MM.1S (cell line): ENCODE data around the gene GFI1.

Experiments
- DNase-seq: peaks from one replicate; pipeline ENCODE4 v3.0.0-alpha.2; 2015
- H2AFZ ChIP-seq: fragments of 300-600 bp; sonication (generic); 2 replicates; pipeline ENCODE4 v1.6.0; 2016; ENCODE audit warnings: antibody characterized with exemption, low read length
- H3F3A ChIP-seq: fragments of 300-600 bp; sonication (generic); 2 replicates; pipeline ENCODE4 v1.6.1; 2016; ENCODE audit warnings: mild to moderate bottlenecking, antibody characterized with exemption, low read length, moderate library complexity, mixed read lengths; ENCODE audit not compliant: insufficient read depth
- H3K27ac ChIP-seq: fragments of 300-600 bp; sonication (generic); 2 replicates; pipeline ENCODE4 v1.5.1; 2016; ENCODE audit warnings: mild to moderate bottlenecking, low read length
- H3K27me3 ChIP-seq: fragments of 300-600 bp; sonication (generic); replicated peaks from 2 replicates; pipeline ENCODE4 v1.6.0; 2016; ENCODE audit warnings: low read length; ENCODE audit not compliant: insufficient read depth
- H3K36me3 ChIP-seq: fragments of 300-600 bp; sonication (generic); replicated peaks from 2 replicates; pipeline ENCODE4 v1.6.1; 2016; ENCODE audit warnings: mild to moderate bottlenecking, low read length, mixed read lengths; ENCODE audit not compliant: insufficient read depth
- H3K4me1 ChIP-seq: fragments of 300-600 bp; sonication (generic); 2 replicates; pipeline ENCODE4 v1.6.1; 2016; ENCODE audit warnings: low read length, mixed read lengths
- H3K4me2 ChIP-seq: fragments of 300-600 bp; sonication (generic); 2 replicates; pipeline ENCODE4 v1.6.0; 2016; ENCODE audit warnings: low read depth, low read length
- H3K4me3 ChIP-seq: fragments of 300-600 bp; sonication (generic); 2 replicates; pipeline ENCODE4 v1.5.1; 2016; ENCODE audit warnings: low read length, mixed read lengths
- H3K79me2 ChIP-seq: fragments of 300-600 bp; sonication (generic); 2 replicates; pipeline ENCODE4 v1.6.1; 2016; ENCODE audit warnings: mixed run types, low read length, mixed read lengths
- H3K9ac ChIP-seq: fragments of 300-600 bp; sonication (generic); 2 replicates; pipeline ENCODE4 v1.6.1; 2016; ENCODE audit warnings: low read length, mixed read lengths
- H3K9me2 ChIP-seq: fragments of 300-600 bp; sonication (generic); replicated peaks from 2 replicates; pipeline ENCODE4 v1.6.1; 2016; ENCODE audit warnings: mild to moderate bottlenecking, low read length, mixed read lengths; ENCODE audit not compliant: insufficient read depth
- H3K9me3 ChIP-seq: fragments of 300-600 bp; sonication (generic); replicated peaks from 2 replicates; pipeline ENCODE4 v1.6.1; 2016; ENCODE audit warnings: mild to moderate bottlenecking, low read length, mixed read lengths; ENCODE audit not compliant: insufficient read depth
- H4K20me1 ChIP-seq: fragments of 300-600 bp; sonication (generic); 2 replicates; pipeline ENCODE4 v1.6.1; 2016; ENCODE audit warnings: mild to moderate bottlenecking, low read length, moderate library complexity, mixed read lengths; ENCODE audit not compliant: insufficient read depth
- EZH2 ChIP-seq: fragments of 300-600 bp; sonication (generic); optimal IDR thresholded peaks from 2 replicates; pipeline ENCODE3; 2017; ENCODE audit warnings: low read depth, mild to moderate bottlenecking, antibody characterized with exemption, low read length, mixed read lengths
- EZH2phosphoT487 ChIP-seq: fragments of 300-600 bp; sonication (generic); IDR thresholded peaks from 2 replicates; pipeline ENCODE4 v1.6.1; 2018; ENCODE audit warnings: antibody characterized with exemption, low read length
- TF ChIP-seq, protein P1 (sequence below): fragments of 300-600 bp; sonication (generic); IDR thresholded peaks from 2 replicates; pipeline ENCODE4 v1.5.1; 2016; ENCODE audit warnings: antibody characterized with exemption, low read length, mixed read lengths

GFI1 gene

DNA sequence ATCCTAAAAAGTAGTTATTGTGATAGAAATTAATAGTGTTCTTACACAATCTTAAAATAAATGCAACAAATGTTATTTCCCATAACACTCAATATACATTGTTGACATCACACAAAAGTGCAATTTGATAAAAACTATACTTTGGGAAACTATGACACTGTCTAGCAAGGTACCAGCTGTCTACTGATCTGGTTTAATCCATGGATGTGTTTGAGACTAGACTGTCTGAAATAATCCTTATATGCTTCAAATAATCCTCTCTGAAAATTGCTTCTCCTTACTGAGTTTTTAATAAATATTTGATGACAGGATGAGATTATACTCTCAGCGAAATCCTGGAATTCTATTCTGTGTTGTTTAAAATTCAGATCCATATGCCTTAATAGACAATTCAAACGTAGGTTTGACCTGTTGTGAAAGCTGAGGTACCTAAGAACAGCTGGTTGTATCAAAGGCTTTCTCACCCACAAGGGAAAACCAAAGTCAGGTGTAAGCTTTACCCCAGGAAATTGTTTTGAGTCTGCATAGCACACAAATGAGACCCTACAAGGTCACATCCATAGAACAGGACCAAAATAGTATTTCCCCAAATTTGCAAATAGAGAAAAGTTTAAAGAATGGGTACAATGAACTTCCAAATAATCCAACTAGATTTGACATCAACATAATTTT, 8.8 kb upstream of the GFI1 start:
- Histone ChIP-seq H3K4me2 (peak overlapping the region; percentile 18), H3K9ac (no peak overlapping the region), H3K27me3 (no peaks in the 10 kb centered on the region), H3K9me2 (no peaks in the 10 kb centered on the region), H3K4me1 (peaks cover 18% of the 10 kb centered on the region), H3K4me3 (no peak overlapping the region), H3K79me2 (no peaks in the 10 kb centered on the region), H3K9me3 (no peaks in the 10 kb centered on the region), H4K20me1 (no peaks in the 10 kb centered on the region), H3F3A (no peaks in the 10 kb centered on the region; the same call in 1 of the 2 replicates), H3K36me3 (no peaks in the 10 kb centered on the region), H3K27ac (no peak overlapping the region; the same call in 1 of the 2 replicates), H2AFZ (no peak overlapping the region)
- TF ChIP-seq EZH2 (no peak), EZH2phosphoT487 (no peak)
- TF ChIP-seq, protein P1, sequence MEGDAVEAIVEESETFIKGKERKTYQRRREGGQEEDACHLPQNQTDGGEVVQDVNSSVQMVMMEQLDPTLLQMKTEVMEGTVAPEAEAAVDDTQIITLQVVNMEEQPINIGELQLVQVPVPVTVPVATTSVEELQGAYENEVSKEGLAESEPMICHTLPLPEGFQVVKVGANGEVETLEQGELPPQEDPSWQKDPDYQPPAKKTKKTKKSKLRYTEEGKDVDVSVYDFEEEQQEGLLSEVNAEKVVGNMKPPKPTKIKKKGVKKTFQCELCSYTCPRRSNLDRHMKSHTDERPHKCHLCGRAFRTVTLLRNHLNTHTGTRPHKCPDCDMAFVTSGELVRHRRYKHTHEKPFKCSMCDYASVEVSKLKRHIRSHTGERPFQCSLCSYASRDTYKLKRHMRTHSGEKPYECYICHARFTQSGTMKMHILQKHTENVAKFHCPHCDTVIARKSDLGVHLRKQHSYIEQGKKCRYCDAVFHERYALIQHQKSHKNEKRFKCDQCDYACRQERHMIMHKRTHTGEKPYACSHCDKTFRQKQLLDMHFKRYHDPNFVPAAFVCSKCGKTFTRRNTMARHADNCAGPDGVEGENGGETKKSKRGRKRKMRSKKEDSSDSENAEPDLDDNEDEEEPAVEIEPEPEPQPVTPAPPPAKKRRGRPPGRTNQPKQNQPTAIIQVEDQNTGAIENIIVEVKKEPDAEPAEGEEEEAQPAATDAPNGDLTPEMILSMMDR = no peak
- DNase-seq = peak; percentile 45

DNA sequence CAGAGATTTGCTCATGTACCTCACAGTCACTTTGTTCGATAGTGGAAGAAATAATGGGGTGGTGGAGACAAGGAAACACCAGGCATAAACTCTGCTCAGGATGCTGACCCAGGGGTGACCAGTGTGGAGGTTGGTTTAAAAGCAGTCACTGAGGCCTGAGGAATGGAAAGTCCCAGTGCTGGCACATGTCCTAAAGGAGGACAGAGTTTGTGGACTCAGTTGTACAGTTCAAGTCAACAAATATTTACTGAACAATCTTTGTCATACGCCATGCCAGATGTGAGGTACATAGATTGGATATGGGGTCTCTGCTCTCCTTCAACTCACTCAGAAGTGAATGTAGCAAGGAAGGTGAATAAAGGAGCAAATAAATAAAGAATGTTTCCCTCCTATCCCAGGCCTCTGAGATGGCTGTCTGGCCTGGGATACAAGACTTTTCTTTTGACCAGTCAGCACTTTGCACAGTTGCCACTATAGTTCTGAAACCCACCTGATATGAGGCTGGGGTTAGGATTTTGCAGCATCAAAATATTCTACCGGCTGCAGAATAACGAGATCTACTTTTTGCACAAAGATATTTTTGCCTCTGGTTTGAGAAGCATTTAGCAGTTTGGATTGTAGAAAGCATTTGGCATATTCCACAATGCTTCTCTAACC, 7.9 kb upstream of the GFI1 start:
- peak; percentile 12 for DNase-seq
- Histone ChIP-seq H3K4me1 (peaks cover 18% of the 10 kb centered on the region), H4K20me1 (no peaks in the 10 kb centered on the region), H3K27me3 (no peaks in the 10 kb centered on the region), H3F3A (no peaks in the 10 kb centered on the region; the same call in 1 of the 2 replicates), H3K9ac (no peak overlapping the region), H2AFZ (no peak overlapping the region), H3K36me3 (no peaks in the 10 kb centered on the region), H3K4me2 (peak overlapping the region; percentile 18), H3K4me3 (no peak overlapping the region), H3K9me3 (no peaks in the 10 kb centered on the region), H3K9me2 (no peaks in the 10 kb centered on the region), H3K27ac (no peak overlapping the region; the same call in 1 of the 2 replicates), H3K79me2 (no peaks in the 10 kb centered on the region)
- TF ChIP-seq EZH2 (no peak), EZH2phosphoT487 (no peak)
- TF ChIP-seq, protein P1 = no peak

DNA sequence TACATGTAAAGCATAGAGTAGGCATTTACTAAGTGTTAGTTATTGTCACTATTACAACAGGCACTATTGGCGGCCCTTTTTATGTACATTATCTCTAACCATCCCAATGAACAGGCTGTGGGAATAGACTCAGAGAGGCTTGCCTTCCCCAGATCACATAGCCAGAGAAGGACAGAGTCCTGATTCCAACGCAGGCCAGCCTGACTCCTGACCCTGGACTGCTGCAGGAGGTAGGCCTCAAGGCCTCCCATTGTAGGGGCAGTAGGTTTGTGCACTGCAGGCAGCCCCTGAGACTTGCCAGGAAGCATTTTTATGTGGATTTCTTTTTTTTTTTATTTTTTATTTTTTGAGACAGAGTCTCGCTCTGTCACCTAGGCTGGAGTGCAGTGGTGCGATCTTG, 6.4 kb upstream of the GFI1 start:
- no peak overlapping the region for H3K9ac ChIP-seq
- no peaks in the 10 kb centered on the region for H3K36me3 ChIP-seq
- no peaks in the 10 kb centered on the region for H3K9me3 ChIP-seq
- no peaks in the 10 kb centered on the region for H4K20me1 ChIP-seq
- H3K4me1 ChIP-seq = peaks cover 18% of the 10 kb centered on the region
- no peak overlapping the region for H3K27ac ChIP-seq
- H3K4me2 ChIP-seq = no peak overlapping the region
- no peaks in the 10 kb centered on the region for H3K9me2 ChIP-seq
- peaks cover 1% of the 10 kb centered on the region; the same call in 1 of the 2 replicates for H3F3A ChIP-seq
- no peak for DNase-seq
- TF ChIP-seq, protein P1 = no peak
- TF ChIP-seq EZH2 (no peak), EZH2phosphoT487 (no peak)
- H3K4me3 ChIP-seq = no peak overlapping the region
- no peaks in the 10 kb centered on the region for H3K27me3 ChIP-seq
- no peak overlapping the region for H2AFZ ChIP-seq
- no peaks in the 10 kb centered on the region for H3K79me2 ChIP-seq
